Keratinocyte (primary cell): Measurements from ENCODE around the gene MAP2K2.

Source experiments
- EZH2 ChIP-seq: IDR thresholded peaks from one replicate; pipeline ENCODE4 v1.6.1; 2012; ENCODE audit warnings: inconsistent platforms, mild to moderate bottlenecking, low read length, moderate library complexity
- TF ChIP-seq, protein P1 (sequence below), 3 experiments: IDR thresholded peaks in 1 of 3; conservative IDR thresholded peaks in 1 of 3; optimal IDR thresholded peaks in 1 of 3; 2 replicates in 2 of 3; 3 replicates in 1 of 3; pipeline versions ENCODE3 to v1.5.1; 2011; ENCODE audit warnings: low read length in 3 of 3, mild to moderate bottlenecking in 3 of 3, moderate library complexity in 2 of 3, control low read depth in 1 of 3, inconsistent platforms in 1 of 3; ENCODE audit not compliant: insufficient read depth in 2 of 3; ENCODE audit errors: extremely low read depth in 1 of 3

DNA sequence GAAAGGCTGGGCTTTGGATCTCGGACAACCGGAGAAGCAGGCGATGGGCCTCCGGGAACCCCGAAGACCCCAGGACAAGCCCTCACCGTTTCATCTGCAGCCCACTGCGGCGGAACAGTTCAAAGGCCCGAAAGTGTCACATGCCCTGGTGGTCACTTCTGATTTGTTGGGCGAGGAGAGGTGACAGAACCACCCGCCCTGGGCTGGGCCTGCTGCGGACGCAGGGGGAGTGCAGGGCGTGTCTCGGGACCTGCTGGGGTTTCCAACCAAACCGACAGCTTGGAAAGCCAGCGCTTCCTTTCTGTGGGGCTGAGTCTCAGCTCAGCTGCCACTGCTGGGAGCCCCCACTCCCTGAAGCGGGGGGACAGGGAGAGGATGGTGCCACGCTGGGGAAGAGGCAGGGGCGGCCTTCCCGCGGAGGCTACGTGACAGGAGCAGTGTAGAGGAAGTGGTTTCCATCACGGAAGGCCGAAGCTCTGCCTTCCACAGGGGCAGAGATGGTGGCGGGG is 34.5 kb downstream of the MAP2K2 start:
- TF ChIP-seq, protein P1, sequence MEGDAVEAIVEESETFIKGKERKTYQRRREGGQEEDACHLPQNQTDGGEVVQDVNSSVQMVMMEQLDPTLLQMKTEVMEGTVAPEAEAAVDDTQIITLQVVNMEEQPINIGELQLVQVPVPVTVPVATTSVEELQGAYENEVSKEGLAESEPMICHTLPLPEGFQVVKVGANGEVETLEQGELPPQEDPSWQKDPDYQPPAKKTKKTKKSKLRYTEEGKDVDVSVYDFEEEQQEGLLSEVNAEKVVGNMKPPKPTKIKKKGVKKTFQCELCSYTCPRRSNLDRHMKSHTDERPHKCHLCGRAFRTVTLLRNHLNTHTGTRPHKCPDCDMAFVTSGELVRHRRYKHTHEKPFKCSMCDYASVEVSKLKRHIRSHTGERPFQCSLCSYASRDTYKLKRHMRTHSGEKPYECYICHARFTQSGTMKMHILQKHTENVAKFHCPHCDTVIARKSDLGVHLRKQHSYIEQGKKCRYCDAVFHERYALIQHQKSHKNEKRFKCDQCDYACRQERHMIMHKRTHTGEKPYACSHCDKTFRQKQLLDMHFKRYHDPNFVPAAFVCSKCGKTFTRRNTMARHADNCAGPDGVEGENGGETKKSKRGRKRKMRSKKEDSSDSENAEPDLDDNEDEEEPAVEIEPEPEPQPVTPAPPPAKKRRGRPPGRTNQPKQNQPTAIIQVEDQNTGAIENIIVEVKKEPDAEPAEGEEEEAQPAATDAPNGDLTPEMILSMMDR (optimal IDR thresholded peaks at IDR 0.05 in 1 of 3, IDR thresholded peaks at IDR 0.05 in 1 of 3, conservative IDR thresholded peaks at IDR 0.05 in 1 of 3; ENCODE audit: extremely low read depth in 1 of 3, insufficient read depth in 2 of 3, low read length in 3 of 3) = no peak
- no peak for TF ChIP-seq EZH2
